GM21723 (cell line): ENCODE results near the gene POLG2.
"Not testable (repeated sequence)": the region's sequence is repeated elsewhere in the genome, so short reads cannot be mapped to it uniquely, and the experiment has no call there.

Experiments
- ATAC-seq: cut with Tn5 transposase; IDR thresholded peaks from one replicate; pipeline ENCODE4 v1.9.1; 2021; ENCODE audit warnings: mild to moderate bottlenecking, moderate library complexity; ENCODE audit not compliant: unreplicated experiment

Gene POLG2

GRCh38 chr17:64491034-64491860, 5.6 kb downstream of the POLG2 start:
- ATAC-seq: no peak

GRCh38 chr17:64488301-64488700, 8.6 kb downstream of the POLG2 start:
- ATAC-seq: no peak

- ATAC-seq: no peak
Measured at GRCh38 chr17:64484380-64484779, 12.5 kb downstream of the POLG2 start.

GRCh38 chr17:64480951-64481350, 15.9 kb downstream of the POLG2 start:
- ATAC-seq: no peak

GRCh38 chr17:64477849-64478248, 19.0 kb downstream of the POLG2 start:
- ATAC-seq: no peak

- no peak for ATAC-seq
Measured at GRCh38 chr17:64472564-64472963, 24.3 kb downstream of the POLG2 start.

- ATAC-seq: no peak
Measured at GRCh38 chr17:64471440-64471839, 25.4 kb downstream of the POLG2 start.

- no peak for ATAC-seq
Measured at GRCh38 chr17:64470625-64471024, 26.2 kb downstream of the POLG2 start.

GRCh38 chr17:64466834-64467233, 30.0 kb downstream of the POLG2 start:
- not testable (repeated sequence) for ATAC-seq

- no peak for ATAC-seq
Measured at GRCh38 chr17:64466019-64466735, 30.7 kb downstream of the POLG2 start.

- no peak for ATAC-seq
Measured at GRCh38 chr17:64461788-64462187, 35.1 kb downstream of the POLG2 start.

GRCh38 chr17:64460955-64461354, 35.9 kb downstream of the POLG2 start:
- no peak for ATAC-seq

GRCh38 chr17:64459818-64460217, 37.0 kb downstream of the POLG2 start:
- not testable (repeated sequence) for ATAC-seq

- no peak for ATAC-seq
Measured at GRCh38 chr17:64459284-64459747, 37.5 kb downstream of the POLG2 start.

- no peak for ATAC-seq
Measured at GRCh38 chr17:64458756-64459155, 38.1 kb downstream of the POLG2 start.

- ATAC-seq: no peak
Measured at GRCh38 chr17:64457156-64457555, 39.7 kb downstream of the POLG2 start.

- ATAC-seq: peak; percentile 55
Measured at GRCh38 chr17:64455993-64456885, 40.6 kb downstream of the POLG2 start.

GRCh38 chr17:64449545-64449944, 47.3 kb downstream of the POLG2 start:
- no peak for ATAC-seq

GRCh38 chr17:64448665-64449512, 48.0 kb downstream of the POLG2 start, which contains the start of gene MILR1:
Gene MILR1, plus strand, starts transcription at chr17:64449115. Its CDS starts 54 bp downstream, at chr17:64449169.
- ATAC-seq: peak; percentile 74

- no peak for ATAC-seq
Measured at GRCh38 chr17:64447526-64447925, 49.3 kb downstream of the POLG2 start.
